Osteocyte (in vitro differentiated cells): Measurements from ENCODE around the gene COL7A1. TPM values are rescaled to one million over a fixed set of nuclear protein-coding genes. Genes with fewer than 3 reads are reported as not detected.

Experiments used
- DNase-seq: peaks from one replicate; pipeline ENCODE4 v3.0.0; 2021; ENCODE audit warnings: mixed read lengths; ENCODE audit not compliant: unreplicated experiment; ENCODE audit errors: extremely low spot score
- H3K27ac Mint-ChIP-seq: one replicate; pipeline ENCODE4 v1.8.0; 2021; ENCODE audit warnings: mild to moderate bottlenecking, mixed read lengths; ENCODE audit not compliant: unreplicated experiment
- H3K27me3 Mint-ChIP-seq: one replicate; pipeline ENCODE4 v1.8.0; 2021; ENCODE audit warnings: mixed read lengths; ENCODE audit not compliant: unreplicated experiment
- H3K36me3 Mint-ChIP-seq: one replicate; pipeline ENCODE4 v1.8.0; 2021; ENCODE audit warnings: mixed read lengths; ENCODE audit not compliant: unreplicated experiment
- H3K4me1 Mint-ChIP-seq: one replicate; pipeline ENCODE4 v1.8.0; 2021; ENCODE audit warnings: mixed read lengths; ENCODE audit not compliant: unreplicated experiment
- H3K4me3 Mint-ChIP-seq: one replicate; pipeline ENCODE4 v1.8.0; 2021; ENCODE audit warnings: mild to moderate bottlenecking, moderate library complexity, mixed read lengths; ENCODE audit not compliant: unreplicated experiment
- H3K9me3 Mint-ChIP-seq: one replicate; pipeline ENCODE4 v1.8.0; 2021; ENCODE audit warnings: mixed read lengths; ENCODE audit not compliant: unreplicated experiment
- total RNA-seq: library from RNA; stranded (reverse); gene quantifications from 2 replicates; pipeline ENCODE4 v1.2.1, GENCODE V29; 2021
- TF ChIP-seq, protein P1 (sequence below): fragments of 200-600 bp; sonication (generic); IDR thresholded peaks from 2 replicates; pipeline ENCODE4 v1.5.0; 2021; ENCODE audit warnings: antibody characterized with exemption, mild to moderate bottlenecking, moderate library complexity

COL7A1 gene
- total RNA-seq, 1 donor from 2014 or later, result 16.6 TPM

- no peaks in the 10 kb centered on the region for H3K27me3 Mint-ChIP-seq
- no peaks in the 10 kb centered on the region for H3K4me1 Mint-ChIP-seq
- TF ChIP-seq, protein P1, sequence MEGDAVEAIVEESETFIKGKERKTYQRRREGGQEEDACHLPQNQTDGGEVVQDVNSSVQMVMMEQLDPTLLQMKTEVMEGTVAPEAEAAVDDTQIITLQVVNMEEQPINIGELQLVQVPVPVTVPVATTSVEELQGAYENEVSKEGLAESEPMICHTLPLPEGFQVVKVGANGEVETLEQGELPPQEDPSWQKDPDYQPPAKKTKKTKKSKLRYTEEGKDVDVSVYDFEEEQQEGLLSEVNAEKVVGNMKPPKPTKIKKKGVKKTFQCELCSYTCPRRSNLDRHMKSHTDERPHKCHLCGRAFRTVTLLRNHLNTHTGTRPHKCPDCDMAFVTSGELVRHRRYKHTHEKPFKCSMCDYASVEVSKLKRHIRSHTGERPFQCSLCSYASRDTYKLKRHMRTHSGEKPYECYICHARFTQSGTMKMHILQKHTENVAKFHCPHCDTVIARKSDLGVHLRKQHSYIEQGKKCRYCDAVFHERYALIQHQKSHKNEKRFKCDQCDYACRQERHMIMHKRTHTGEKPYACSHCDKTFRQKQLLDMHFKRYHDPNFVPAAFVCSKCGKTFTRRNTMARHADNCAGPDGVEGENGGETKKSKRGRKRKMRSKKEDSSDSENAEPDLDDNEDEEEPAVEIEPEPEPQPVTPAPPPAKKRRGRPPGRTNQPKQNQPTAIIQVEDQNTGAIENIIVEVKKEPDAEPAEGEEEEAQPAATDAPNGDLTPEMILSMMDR, result no peak
- H3K27ac Mint-ChIP-seq, result no peak overlapping the region
- DNase-seq, result no peak
- H3K36me3 Mint-ChIP-seq, result peaks cover 2% of the 10 kb centered on the region
- H3K9me3 Mint-ChIP-seq, result no peaks in the 10 kb centered on the region
- no peak overlapping the region for H3K4me3 Mint-ChIP-seq
These were observed 18.5 kb downstream of the COL7A1 start for GRCh38 chr3:48576647-48577046.

DNA sequence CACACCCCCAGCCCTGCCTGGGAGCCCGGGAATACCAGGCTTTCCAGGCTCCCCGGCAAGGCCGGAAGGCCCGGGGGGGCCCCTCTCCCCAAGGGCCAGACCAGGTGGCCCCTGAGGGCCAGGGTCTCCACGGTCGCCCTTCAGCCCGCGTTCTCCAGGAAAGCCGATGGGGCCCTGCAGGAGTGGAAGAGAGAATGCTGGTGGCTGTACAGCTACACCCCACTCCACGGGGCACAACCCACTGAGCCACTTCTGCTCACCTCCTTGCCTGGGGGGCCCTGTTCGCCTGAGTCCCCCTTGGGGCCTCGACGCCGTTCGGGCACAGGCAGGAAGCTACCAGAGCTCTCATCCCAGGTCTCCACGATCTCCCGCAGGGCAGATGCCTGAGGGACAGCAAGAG lies 19.8 kb downstream of the COL7A1 start:
- no peaks in the 10 kb centered on the region for H3K9me3 Mint-ChIP-seq
- no peak for DNase-seq
- no peaks in the 10 kb centered on the region for H3K27me3 Mint-ChIP-seq
- no peak overlapping the region for H3K4me3 Mint-ChIP-seq
- TF ChIP-seq, protein P1, result no peak
- no peak overlapping the region for H3K27ac Mint-ChIP-seq
- H3K36me3 Mint-ChIP-seq, result peaks cover 2% of the 10 kb centered on the region
- H3K4me1 Mint-ChIP-seq, result no peaks in the 10 kb centered on the region

DNA sequence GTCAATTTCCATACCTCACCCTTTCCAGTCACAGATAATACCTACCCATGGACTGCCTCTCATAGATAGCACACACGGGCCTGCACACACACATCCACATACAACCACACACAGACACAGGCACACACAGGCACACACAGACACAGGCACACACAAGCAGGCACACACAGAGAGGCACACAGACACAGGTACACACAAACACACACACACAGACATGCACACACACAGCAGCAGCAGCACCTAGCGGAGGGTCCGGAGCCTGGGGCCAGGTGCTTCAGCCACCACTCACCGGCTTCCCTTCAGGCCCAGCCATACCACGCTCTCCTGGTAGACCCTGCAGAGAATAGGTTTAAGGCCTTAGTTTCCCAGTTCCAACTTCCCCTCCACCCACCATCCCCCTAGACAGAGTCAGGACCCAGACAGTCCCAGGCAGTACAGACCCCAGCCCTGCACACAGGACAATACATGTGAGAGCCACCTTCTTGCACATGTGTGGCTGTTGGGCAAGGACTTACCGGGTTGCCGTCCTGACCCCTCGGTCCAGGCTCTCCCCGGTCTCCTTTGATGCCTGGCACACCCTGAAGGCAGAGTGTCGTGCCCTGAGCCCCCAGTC lies 21.1 kb downstream of the COL7A1 start:
- Mint-ChIP-seq H3K4me1 (no peaks in the 10 kb centered on the region), H3K4me3 (no peak overlapping the region), H3K27me3 (no peaks in the 10 kb centered on the region), H3K36me3 (peaks cover 2% of the 10 kb centered on the region), H3K9me3 (no peaks in the 10 kb centered on the region), H3K27ac (no peak overlapping the region)
- no peak for DNase-seq
- TF ChIP-seq, protein P1, result no peak

DNA sequence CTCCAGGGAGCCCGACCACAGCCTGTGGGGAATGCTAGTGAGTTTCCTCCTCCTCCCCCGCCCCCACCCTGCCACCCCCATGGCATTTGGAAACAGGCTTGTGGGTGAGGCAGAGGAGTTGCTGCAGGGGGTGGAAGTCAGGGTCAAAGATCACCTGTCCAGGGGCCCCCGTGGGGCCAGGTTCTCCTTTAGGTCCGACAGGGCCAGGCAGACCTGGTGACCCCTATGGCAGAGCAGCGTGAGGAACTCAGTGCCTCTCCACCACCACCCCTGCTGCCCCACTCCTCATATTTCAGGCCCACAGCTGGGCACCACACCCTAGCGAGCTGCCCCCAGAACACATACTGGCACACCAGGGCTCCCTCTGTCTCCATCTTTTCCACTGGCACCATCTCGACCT lies 22.6 kb downstream of the COL7A1 start:
- H3K27ac Mint-ChIP-seq, result no peak overlapping the region
- no peaks in the 10 kb centered on the region for H3K27me3 Mint-ChIP-seq

DNA sequence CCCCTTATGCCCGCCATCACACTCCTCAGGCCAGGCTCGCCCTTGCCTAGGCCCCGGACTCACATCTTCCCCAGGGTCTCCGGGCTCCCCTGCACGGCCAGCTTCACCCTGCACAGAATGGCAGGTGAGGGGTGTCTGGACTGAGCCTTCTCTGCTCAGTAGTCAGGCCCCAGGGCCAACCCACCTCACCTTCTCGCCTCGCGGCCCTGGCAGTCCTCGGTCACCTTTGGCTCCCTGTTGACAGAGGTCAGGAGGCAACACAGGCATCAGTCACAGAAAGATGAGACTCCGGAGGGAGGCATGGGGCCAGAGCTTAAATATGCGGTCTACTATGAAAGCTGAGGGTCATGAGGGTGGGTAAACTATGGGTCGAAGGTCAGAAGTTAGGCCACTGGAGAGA lies 23.2 kb downstream of the COL7A1 start:
- H3K27ac Mint-ChIP-seq, result no peak overlapping the region
- H3K4me3 Mint-ChIP-seq, result no peak overlapping the region
- DNase-seq, result no peak
- H3K27me3 Mint-ChIP-seq, result no peaks in the 10 kb centered on the region
- no peaks in the 10 kb centered on the region for H3K9me3 Mint-ChIP-seq
- H3K36me3 Mint-ChIP-seq, result peaks cover 4% of the 10 kb centered on the region
- peaks cover 3% of the 10 kb centered on the region for H3K4me1 Mint-ChIP-seq
- TF ChIP-seq, protein P1, result no peak

More for the DNA sequence above, 22.6 kb downstream of the COL7A1 start:
- Mint-ChIP-seq H3K36me3 (peaks cover 4% of the 10 kb centered on the region), H3K4me1 (no peaks in the 10 kb centered on the region), H3K4me3 (no peak overlapping the region), H3K9me3 (no peaks in the 10 kb centered on the region)
- TF ChIP-seq, protein P1, result no peak
- DNase-seq, result no peak
